GM18507 (cell line): ENCODE measurements around the gene SOX3.

ENCODE experiments used
- DNase-seq: peaks from one replicate; pipeline ENCODE4 v3.0.0; 2011; ENCODE audit warnings: low read depth; ENCODE audit not compliant: insufficient read length; ENCODE audit errors: extremely low spot score
- FAIRE-seq: peaks from 2 replicates; lab custom pipeline; 2011; peaks lifted over from hg19 to GRCh38; lab: Jason Lieb, UNC

SOX3 gene

GRCh38 chrX:140504371-140505324 is at the start of gene SOX3:
SOX3 (minus strand) TSS chrX:140505069; CDS start chrX:140505060, 9 bp downstream.
- FAIRE-seq (no peak), DNase-seq (no peak)

GRCh38 chrX:140548985-140549384 is 44.1 kb upstream of the SOX3 start:
- FAIRE-seq (no peak), DNase-seq (no peak)

DNA sequence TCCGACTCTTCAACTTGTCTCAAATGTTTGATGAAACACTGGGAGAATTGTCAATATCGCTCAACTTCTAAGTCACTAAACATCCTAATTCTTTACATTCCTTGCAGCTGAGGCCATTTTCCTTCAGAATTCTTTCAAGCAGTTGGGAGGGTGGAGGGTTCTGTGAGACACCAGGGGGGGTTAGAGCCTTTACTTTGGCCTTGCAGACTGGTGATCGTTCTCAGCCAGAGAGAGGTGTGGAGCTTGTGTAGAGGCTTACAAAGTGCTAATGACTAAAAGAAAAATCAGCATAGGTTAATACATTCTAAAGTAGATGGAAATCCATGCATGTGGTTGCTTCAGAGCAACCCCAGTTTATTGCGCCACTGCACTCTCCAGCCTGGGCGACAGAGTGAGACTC is 21.3 kb upstream of the SOX3 start:
- FAIRE-seq (no peak), DNase-seq (no peak)

- FAIRE-seq, result no peak
- DNase-seq, result no peak
These were observed 20.6 kb upstream of the SOX3 start for GRCh38 chrX:140525448-140525847.

DNA sequence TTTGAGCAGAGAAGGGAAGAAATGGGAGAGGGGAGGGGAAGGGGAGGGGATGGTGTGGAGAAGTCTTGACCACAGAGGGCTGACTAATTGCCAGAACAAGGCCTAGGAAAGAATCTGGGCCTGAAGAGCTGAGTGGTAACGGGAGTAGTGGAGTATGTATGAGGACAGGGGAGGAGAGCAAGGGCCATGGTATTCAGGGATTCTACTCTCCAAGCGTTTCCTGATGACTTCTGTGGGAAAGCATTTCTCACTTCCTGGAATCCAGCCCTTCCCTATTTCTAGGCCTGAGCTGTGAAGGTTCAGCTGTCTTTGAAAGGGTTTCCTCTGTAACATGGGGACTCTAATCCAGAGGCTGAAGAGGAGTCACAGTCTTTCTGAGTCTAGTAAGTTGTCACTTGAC is 19.7 kb upstream of the SOX3 start:
- DNase-seq (no peak), FAIRE-seq (no peak)

- no peak for FAIRE-seq
- no peak for DNase-seq
These were observed 16.5 kb upstream of the SOX3 start for GRCh38 chrX:140521393-140521792.

DNA sequence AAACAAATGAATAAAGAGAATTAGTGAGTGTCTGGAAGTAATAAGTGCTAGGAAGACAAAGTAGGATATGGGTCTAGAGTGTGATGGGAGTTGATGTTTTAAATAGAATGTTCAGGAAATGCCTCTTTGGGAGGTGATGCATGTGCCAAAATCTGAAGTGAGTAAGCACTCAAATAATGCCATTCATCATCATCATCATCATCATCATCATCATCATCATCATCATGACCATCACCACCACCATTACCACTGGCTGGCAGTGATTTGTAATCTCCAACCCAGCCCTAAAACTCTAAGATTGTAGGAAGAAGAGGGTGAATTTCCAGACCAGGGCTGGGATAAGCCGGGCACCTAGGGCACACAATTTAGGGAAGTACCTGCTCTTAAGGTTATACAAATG is 9.7 kb upstream of the SOX3 start:
- no peak for FAIRE-seq

DNA sequence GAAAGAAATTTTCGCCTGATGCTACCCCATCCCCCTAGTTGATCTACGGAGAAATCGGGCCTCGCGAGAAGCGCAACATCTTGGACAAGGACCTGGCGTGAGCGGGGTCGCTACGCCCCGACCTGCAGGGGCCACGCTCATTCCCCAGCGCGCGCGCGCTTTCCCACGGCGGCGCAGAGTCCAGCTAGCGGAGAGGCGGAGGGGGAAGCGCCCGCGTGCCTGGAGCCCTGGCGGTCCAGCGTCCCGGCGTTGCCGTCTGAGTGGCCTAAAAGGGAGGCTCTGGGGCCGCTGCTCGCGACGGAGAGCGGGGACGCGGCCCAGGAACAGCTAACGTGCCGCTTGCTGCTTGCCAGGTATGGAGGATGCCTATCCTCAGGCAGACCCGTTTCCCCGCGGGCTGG is 6.0 kb upstream of the SOX3 start:
- DNase-seq, result no peak
- FAIRE-seq, result no peak

More for the DNA sequence above, 9.7 kb upstream of the SOX3 start:
- DNase-seq, result no peak

DNA sequence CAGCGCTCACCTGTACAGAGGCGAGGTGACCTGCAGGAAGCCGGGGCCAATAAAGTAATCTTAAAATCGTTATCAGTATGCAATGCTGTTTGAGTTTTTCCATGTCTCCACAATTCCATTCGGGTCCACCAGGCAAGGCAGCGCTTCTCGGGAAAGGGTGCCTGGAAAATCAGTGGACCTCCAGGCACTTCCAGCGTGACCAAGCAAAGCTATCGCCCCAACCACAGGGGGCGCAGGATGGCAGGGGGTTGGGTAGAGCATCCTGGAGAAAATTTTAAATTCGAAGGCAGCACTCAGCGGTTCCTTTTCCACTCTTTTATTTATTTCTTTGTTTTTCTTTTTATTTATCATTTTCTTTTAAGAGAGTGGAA is 5.4 kb upstream of the SOX3 start:
- FAIRE-seq (no peak), DNase-seq (no peak)

DNA sequence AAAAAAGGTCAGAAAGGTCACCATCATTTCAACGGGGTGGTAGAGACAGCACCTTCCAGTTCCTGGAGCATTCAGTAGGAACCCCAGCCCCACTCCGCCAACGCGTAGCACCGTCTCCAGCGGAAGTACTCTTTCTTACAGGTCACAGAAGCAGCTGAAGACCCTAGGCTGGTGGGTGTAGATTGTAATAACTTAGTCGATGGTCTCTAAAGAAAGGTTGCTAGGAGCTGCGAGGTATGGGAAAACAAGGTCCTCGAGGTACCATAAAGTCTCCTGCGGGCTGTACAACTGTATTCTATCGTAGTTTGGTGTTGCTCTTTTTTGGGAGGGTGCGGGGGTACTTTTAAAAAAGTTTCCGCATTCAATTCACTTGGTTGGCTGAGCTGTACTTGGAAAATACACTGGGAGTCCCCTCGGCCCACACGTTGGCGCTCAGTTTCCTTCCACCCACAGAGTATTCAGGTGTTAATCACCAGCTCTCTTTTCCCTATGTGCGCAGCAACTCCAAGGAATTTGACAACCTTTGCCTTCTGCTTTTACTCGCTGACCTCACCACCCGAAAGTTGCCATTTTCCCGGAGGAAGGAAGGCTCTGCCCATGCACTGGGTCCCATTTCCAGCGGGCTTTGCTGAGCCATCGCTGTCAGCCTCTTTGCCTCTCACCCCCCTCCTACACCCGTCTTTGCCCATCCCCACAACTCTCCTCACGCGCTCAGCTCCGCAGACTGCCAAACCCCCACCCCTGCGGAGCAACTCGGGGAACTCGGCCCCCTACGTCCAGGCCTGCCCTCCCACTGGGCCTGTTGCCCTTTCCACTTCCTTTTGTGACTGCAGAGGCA is 4.8 kb upstream of the SOX3 start:
- FAIRE-seq, result no peak
- no peak for DNase-seq

- FAIRE-seq, result no peak
- DNase-seq, result no peak
These were observed 4.1 kb upstream of the SOX3 start for GRCh38 chrX:140508958-140509357.

GRCh38 chrX:140507982-140508305 is 3.1 kb upstream of the SOX3 start:
- DNase-seq, result no peak
- FAIRE-seq, result no peak

- DNase-seq (no peak), FAIRE-seq (no peak)
These were observed 2.5 kb upstream of the SOX3 start for GRCh38 chrX:140507223-140507981.

- DNase-seq (no peak), FAIRE-seq (no peak)
These were observed 810 bp upstream of the SOX3 start for GRCh38 chrX:140505421-140506337.

- FAIRE-seq (no peak), DNase-seq (no peak)
These were observed 1.0 kb downstream of the SOX3 start for GRCh38 chrX:140503714-140504351.

DNA sequence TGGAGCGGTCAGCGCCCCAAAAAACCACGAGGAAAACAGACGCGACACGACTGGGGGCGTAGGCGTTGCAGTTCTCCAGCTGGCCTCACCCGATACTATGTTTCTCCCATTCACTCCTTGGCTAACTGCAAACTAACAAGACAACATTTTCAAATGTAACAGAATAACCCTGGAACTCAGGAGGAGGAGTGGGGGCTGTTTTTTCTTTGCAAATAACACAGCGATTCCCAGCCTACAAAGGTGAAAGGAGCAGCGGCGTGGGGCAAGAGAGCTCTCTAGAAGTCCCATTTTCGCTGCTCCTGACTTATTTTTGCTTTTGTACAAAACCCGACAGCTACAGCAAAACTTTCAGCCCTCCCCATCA is 1.6 kb downstream of the SOX3 start:
- no peak for FAIRE-seq
- no peak for DNase-seq

DNA sequence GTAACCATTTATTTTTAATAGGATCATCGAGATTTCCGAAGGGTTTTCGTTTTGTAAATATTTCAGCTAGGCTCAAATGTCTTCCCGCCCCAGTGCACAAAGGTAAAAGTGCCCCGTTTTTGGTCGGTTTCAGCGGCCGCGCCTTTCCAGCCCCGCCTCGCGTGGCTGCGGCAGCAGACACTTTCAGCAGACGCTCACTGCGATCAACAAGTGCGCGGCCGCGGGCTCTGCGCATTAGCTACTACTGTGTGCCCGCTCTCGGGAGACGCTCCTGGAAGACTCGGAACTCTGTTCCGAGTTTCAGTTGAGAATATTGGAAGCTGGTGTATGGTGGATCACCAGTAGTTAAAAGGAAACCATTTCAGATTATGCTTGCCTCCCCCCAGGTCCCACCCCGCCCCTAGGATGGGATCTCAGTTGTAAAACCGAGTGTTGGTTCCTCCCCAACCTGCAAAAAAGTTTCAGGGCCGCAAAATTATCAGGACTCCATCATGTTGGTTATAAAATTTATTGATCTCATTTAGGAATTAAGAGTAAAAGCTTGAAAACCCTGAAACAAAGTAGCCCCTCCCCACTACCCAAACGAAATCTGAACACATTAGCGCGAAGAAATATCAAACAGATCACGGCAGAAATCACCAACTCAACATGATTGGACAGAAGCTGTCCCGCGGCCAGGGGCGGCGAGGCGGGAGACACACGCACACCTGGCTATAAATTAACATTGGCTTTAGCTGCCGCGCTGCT is 2.2 kb downstream of the SOX3 start:
- no peak for DNase-seq
- no peak for FAIRE-seq

- FAIRE-seq (no peak), DNase-seq (no peak)
These were observed 2.9 kb downstream of the SOX3 start for GRCh38 chrX:140501940-140502468.
